ENCODE data around the gene GPR37L1.

GRCh38 chr1:202090994-202091393 lies 31.7 kb upstream of the GPR37L1 start:
- TF ChIP-seq YY1 (IDR thresholded peaks at IDR 0.05; ENCODE audit: low read depth) (no peak), TAF1 (IDR thresholded peaks at IDR 0.05; ENCODE audit: low read depth) (no peak), TCF12 (IDR thresholded peaks at IDR 0.05; ENCODE audit: low read depth) (no peak), EP300 (IDR thresholded peaks at IDR 0.05; ENCODE audit: borderline replicate concordance) (no peak), MAX (IDR thresholded peaks at IDR 0.05) (no peak), RAD21 (IDR thresholded peaks at IDR 0.05; ENCODE audit: low read depth) (peak; percentile 26; the same call in 1 of the 2 replicates), ZBTB7A (IDR thresholded peaks at IDR 0.05; ENCODE audit: low read depth) (no peak), TEAD4 (IDR thresholded peaks at IDR 0.05) (no peak), FOXM1 (IDR thresholded peaks at IDR 0.05; ENCODE audit: borderline replicate concordance, low read depth) (no peak)
- TF ChIP-seq, protein P1, sequence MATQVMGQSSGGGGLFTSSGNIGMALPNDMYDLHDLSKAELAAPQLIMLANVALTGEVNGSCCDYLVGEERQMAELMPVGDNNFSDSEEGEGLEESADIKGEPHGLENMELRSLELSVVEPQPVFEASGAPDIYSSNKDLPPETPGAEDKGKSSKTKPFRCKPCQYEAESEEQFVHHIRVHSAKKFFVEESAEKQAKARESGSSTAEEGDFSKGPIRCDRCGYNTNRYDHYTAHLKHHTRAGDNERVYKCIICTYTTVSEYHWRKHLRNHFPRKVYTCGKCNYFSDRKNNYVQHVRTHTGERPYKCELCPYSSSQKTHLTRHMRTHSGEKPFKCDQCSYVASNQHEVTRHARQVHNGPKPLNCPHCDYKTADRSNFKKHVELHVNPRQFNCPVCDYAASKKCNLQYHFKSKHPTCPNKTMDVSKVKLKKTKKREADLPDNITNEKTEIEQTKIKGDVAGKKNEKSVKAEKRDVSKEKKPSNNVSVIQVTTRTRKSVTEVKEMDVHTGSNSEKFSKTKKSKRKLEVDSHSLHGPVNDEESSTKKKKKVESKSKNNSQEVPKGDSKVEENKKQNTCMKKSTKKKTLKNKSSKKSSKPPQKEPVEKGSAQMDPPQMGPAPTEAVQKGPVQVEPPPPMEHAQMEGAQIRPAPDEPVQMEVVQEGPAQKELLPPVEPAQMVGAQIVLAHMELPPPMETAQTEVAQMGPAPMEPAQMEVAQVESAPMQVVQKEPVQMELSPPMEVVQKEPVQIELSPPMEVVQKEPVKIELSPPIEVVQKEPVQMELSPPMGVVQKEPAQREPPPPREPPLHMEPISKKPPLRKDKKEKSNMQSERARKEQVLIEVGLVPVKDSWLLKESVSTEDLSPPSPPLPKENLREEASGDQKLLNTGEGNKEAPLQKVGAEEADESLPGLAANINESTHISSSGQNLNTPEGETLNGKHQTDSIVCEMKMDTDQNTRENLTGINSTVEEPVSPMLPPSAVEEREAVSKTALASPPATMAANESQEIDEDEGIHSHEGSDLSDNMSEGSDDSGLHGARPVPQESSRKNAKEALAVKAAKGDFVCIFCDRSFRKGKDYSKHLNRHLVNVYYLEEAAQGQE (IDR thresholded peaks at IDR 0.05; ENCODE audit: low read depth) = no peak
